GM23248 (cell line): ENCODE results near the gene SDHB.

Source experiments
- EZH2 ChIP-seq: fragments of 200-600 bp; sonication (generic); IDR thresholded peaks from 2 replicates; pipeline ENCODE4 v1.6.1; 2018; ENCODE audit warnings: antibody characterized with exemption, mild to moderate bottlenecking; ENCODE audit not compliant: insufficient read depth, poor library complexity, severe bottlenecking
- EZH2phosphoT487 ChIP-seq: fragments of 200-600 bp; sonication (generic); IDR thresholded peaks from 2 replicates; pipeline ENCODE4 v1.6.1; 2018; ENCODE audit warnings: antibody characterized with exemption, moderate library complexity, mild to moderate bottlenecking, low read depth; ENCODE audit not compliant: insufficient read depth

- TF ChIP-seq EZH2 (no peak), EZH2phosphoT487 (no peak)
Observed at GRCh38 chr1:17009706-17010105, 44.1 kb downstream of the SDHB start.
